Gastrocnemius medialis (tissue), 4 donors: ENCODE measurements around the gene ZSWIM7. TPM values are rescaled to one million over a fixed set of nuclear protein-coding genes. Genes with fewer than 3 reads are reported as not detected.

ENCODE experiments used
- ATAC-seq, 2 donors: fragments of 150-250 bp; one replicate each; pipeline ENCODE4 v1.9.1; 2016
- DNase-seq, 2 donors: peaks; one replicate each; pipeline ENCODE4 v3.0.0-alpha.2; 2019
- H3K27ac ChIP-seq, 4 donors: fragments of 200-600 bp; sonication (generic); 1 replicate in 1 of 4; 2 replicates in 3 of 4; pipeline ENCODE4 v1.5.1; 2016 to 2018; ENCODE audit warnings: mild to moderate bottlenecking in 2 of 4, moderate library complexity in 1 of 4
- H3K27me3 ChIP-seq, 3 donors: fragments of 200-600 bp; sonication (generic) in 2 of 3; 1 replicate in 1 of 3; 2 replicates in 2 of 3; pipeline versions ENCODE4 v1.5.1 to v1.6.0; 2016 to 2019; ENCODE audit warnings: mild to moderate bottlenecking in 1 of 3, moderate library complexity in 1 of 3
- H3K36me3 ChIP-seq, 2 donors: fragments of 200-600 bp; sonication (generic) in 1 of 2; one replicate each; pipeline ENCODE4 v1.5.1; 2017 to 2018
- H3K4me1 ChIP-seq, 2 donors: fragments of 200-600 bp; sonication (generic) in 1 of 2; one replicate each; pipeline ENCODE4 v1.5.1; 2016 to 2017; ENCODE audit warnings: mild to moderate bottlenecking in 2 of 2
- H3K4me3 ChIP-seq, 4 donors: fragments of 200-600 bp; sonication (generic) in 3 of 4; 1 replicate in 1 of 4; 2 replicates in 3 of 4; pipeline ENCODE4 v1.5.1; 2016 to 2019; ENCODE audit warnings: mild to moderate bottlenecking in 2 of 4
- H3K9me3 ChIP-seq, 3 donors: fragments of 200-600 bp; sonication (generic) in 2 of 3; 1 replicate in 1 of 3; 2 replicates in 2 of 3; pipeline ENCODE4 v1.5.1; 2016 to 2019
- POLR2A ChIP-seq, 2 donors: fragments of 450-650 bp; IDR thresholded peaks; one replicate each; pipeline ENCODE4 v1.6.1; 2017; ENCODE audit warnings: antibody characterized with exemption in 2 of 2, mild to moderate bottlenecking in 2 of 2, moderate library complexity in 2 of 2
- in situ Hi-C, 4 donors: fragments of 200-750 bp; cut with MboI; loops; one replicate each; pipeline versions ENCODE4 v1.15.0 to v1.8.0; 2017; ENCODE audit warnings: low sequenced_read_pairs in 4 of 4
- intact Hi-C: fragments of 100-400 bp; cut with DNase I; formaldehyde crosslinking; loops from one replicate; pipeline ENCODE4 v1.15.1; 2023; ENCODE audit warnings: low total_unique reads
- total RNA-seq, 4 donors: library from RNA; depleted of rRNA; stranded (reverse); fragments of >200 nt; gene quantifications; one replicate each; pipeline versions ENCODE4 v1.1.0 to v1.2.3, GENCODE V29; 2016
- TF ChIP-seq, protein P1 (sequence below), 5 experiments: fragments of 450-650 bp in 3 of 5; fragments of 200-600 bp in 2 of 5; sonication (generic) in 2 of 5; IDR thresholded peaks in 4 of 5; conservative IDR thresholded peaks in 1 of 5; 1 replicate in 4 of 5; 2 replicates in 1 of 5; pipeline ENCODE4 v1.5.1; 2016 to 2019; ENCODE audit warnings: antibody characterized with exemption in 5 of 5, mild to moderate bottlenecking in 3 of 5, moderate library complexity in 3 of 5

The ZSWIM7 gene
- total RNA-seq, 4 donors from 2014 or later, result 13.2 to 19.5 (median 19.1) TPM

DNA sequence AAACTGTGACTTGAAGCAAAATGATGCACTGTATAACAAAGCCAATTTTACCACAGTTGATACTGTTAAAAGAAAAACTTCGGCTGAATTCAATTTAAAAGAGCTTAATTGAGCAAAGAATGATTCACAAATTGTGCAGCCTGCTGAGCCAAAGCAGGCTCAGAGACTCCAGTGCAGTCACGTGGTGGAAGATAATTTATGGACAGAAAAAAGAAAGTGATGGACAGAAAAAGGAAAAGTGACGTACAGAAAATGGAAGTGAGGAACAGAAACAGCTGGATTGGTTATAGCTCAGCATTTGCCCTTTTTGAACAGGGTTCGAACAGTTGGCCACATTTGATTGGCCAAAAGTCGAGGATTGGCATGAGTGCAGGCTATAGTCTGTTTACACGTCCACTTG, 25.7 kb downstream of the ZSWIM7 start:
- DNase-seq (no peak), ATAC-seq (no peak)
- Histone ChIP-seq H3K4me1 (no peaks in the 10 kb centered on the region), H3K27me3 (no peaks in the 10 kb centered on the region), H3K4me3 (no peak overlapping the region), H3K9me3 (no peaks in the 10 kb centered on the region), H3K27ac (no peak overlapping the region), H3K36me3 (peaks cover 0 to 31% of the 10 kb centered on the region in 2 donors)
- in situ Hi-C loops, result loop anchor here in 1 of 4 donors (25.0 kb wide), 1 partner anchor 88 kb away; no protein-coding TSS in a partner anchor
- intact Hi-C loops, result no loop called here
- TF ChIP-seq POLR2A (IDR thresholded peaks at IDR 0.05), result no peak
- TF ChIP-seq, protein P1, sequence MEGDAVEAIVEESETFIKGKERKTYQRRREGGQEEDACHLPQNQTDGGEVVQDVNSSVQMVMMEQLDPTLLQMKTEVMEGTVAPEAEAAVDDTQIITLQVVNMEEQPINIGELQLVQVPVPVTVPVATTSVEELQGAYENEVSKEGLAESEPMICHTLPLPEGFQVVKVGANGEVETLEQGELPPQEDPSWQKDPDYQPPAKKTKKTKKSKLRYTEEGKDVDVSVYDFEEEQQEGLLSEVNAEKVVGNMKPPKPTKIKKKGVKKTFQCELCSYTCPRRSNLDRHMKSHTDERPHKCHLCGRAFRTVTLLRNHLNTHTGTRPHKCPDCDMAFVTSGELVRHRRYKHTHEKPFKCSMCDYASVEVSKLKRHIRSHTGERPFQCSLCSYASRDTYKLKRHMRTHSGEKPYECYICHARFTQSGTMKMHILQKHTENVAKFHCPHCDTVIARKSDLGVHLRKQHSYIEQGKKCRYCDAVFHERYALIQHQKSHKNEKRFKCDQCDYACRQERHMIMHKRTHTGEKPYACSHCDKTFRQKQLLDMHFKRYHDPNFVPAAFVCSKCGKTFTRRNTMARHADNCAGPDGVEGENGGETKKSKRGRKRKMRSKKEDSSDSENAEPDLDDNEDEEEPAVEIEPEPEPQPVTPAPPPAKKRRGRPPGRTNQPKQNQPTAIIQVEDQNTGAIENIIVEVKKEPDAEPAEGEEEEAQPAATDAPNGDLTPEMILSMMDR (IDR thresholded peaks at IDR 0.05 in 4 of 5, conservative IDR thresholded peaks at IDR 0.05 in 1 of 5), result no peak

- Histone ChIP-seq H3K36me3 (peaks cover 0 to 25% of the 10 kb centered on the region in 2 donors), H3K4me3 (no peak overlapping the region), H3K27ac (no peak overlapping the region), H3K4me1 (no peaks in the 10 kb centered on the region), H3K27me3 (no peaks in the 10 kb centered on the region), H3K9me3 (no peaks in the 10 kb centered on the region)
- intact Hi-C loops, result no loop called here
- in situ Hi-C loops, result loop anchor here in 1 of 4 donors (25.0 kb wide), 1 partner anchor 89 kb away; no protein-coding TSS in a partner anchor
- DNase-seq (no peak), ATAC-seq (no peak)
- no peak for TF ChIP-seq POLR2A (IDR thresholded peaks at IDR 0.05)
- TF ChIP-seq, protein P1 (IDR thresholded peaks at IDR 0.05 in 4 of 5, conservative IDR thresholded peaks at IDR 0.05 in 1 of 5), result no peak
Measured at GRCh38 chr17:15973016-15973415, 26.5 kb downstream of the ZSWIM7 start.

DNA sequence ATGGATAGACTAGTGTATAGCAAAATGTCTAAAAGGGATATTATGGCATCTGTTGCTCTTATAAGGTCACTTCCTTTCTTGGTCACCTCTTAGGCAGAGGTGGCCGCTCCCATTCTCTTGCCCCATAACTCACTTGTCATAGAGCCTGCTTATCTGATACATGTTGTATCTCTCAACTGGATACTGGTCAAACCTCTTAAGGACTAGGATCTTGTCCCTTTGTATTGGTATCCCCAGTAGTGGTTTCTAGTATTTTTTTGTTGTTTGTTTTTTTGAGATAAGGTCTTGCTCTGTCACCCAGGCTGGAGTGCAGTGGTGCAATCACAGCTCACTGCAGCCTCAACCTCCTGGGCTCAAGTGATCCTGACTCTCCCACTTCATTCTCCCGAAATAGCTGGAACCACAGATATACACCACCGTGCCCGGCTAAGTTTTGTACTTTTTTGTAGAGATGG, 27.0 kb downstream of the ZSWIM7 start:
- H3K9me3 ChIP-seq, result no peaks in the 10 kb centered on the region
- no peaks in the 10 kb centered on the region for H3K4me1 ChIP-seq
- ATAC-seq (no peak), DNase-seq (no peak)
- H3K4me3 ChIP-seq, result no peak overlapping the region
- intact Hi-C loops, result no loop called here
- TF ChIP-seq, protein P1 (IDR thresholded peaks at IDR 0.05 in 4 of 5, conservative IDR thresholded peaks at IDR 0.05 in 1 of 5), result no peak
- no peak for TF ChIP-seq POLR2A (IDR thresholded peaks at IDR 0.05)
- peaks cover 0 to 20% of the 10 kb centered on the region in 2 donors for H3K36me3 ChIP-seq
- H3K27ac ChIP-seq, result no peak overlapping the region
- H3K27me3 ChIP-seq, result no peaks in the 10 kb centered on the region
- in situ Hi-C loops, result loop anchor here in 1 of 4 donors (25.0 kb wide), 1 partner anchor 90 kb away; no protein-coding TSS in a partner anchor

DNA sequence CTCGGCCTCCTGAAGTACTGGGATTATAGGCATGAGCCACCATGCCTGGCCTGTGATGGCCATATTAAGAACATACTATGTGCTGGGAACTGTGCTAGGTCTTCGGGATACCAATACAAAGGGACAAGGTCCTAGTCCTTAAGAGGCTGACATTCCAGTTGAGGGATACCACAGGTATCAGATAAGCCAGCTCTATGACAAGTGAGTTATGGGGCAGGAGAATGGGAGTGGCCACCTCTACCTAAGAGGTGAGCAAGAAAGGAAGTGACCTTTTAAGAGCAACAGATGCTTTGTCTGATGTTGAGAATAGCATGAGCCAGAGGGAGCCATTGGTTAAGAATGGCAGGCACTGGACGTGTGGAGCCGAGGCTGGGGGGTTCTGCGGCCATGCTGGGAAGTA, 27.6 kb downstream of the ZSWIM7 start:
- H3K4me1 ChIP-seq, result no peaks in the 10 kb centered on the region
- TF ChIP-seq, protein P1 (IDR thresholded peaks at IDR 0.05 in 4 of 5, conservative IDR thresholded peaks at IDR 0.05 in 1 of 5), result no peak
- TF ChIP-seq POLR2A (IDR thresholded peaks at IDR 0.05), result no peak
- H3K27me3 ChIP-seq, result no peaks in the 10 kb centered on the region
- no peaks in the 10 kb centered on the region for H3K9me3 ChIP-seq
- in situ Hi-C loops (loop anchor here in 1 of 4 donors (25.0 kb wide), 1 partner anchor 90 kb away; no protein-coding TSS in a partner anchor), intact Hi-C loops (no loop called here)
- H3K4me3 ChIP-seq, result no peak overlapping the region
- peaks cover 0 to 14% of the 10 kb centered on the region in 2 donors for H3K36me3 ChIP-seq
- no peak for ATAC-seq
- no peak overlapping the region for H3K27ac ChIP-seq
- DNase-seq, result no peak
